ENCODE results near the gene KCNH1. TPM values are rescaled to one million over a fixed set of nuclear protein-coding genes. Genes with fewer than 3 reads are reported as not detected.
A peak's percentile ranks its signal among the peaks of the same experiment; 100 is the strongest.

KCNH1 gene
- total RNA-seq, 3 donors from 2014 or later = 0.81 to 1.7 (median 1.2) TPM

DNA sequence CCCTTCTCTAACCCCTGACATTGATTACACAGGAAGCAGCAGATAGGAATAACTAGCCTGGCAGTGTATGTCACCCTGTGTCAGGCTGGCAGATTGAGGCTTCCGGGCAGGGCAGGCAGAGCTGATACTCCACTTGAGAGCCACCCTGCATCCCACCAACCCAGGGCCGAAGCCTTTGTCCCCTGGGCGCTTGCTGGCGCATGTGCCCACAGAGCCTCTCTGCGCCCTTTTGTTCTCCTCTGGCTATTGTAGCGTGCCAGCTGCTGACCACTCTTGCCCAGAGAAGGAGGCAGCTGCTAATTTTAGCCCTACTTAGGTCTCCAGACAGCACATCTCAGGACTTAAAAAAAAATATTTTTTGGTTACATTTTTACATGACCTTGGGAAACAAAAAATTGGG is 500.3 kb downstream of the KCNH1 start:
- H3K36me3 ChIP-seq (ENCODE audit: low read depth) = no peaks in the 10 kb centered on the region
- no peak for ATAC-seq
- intact Hi-C loops (cut with DNase I, micrococcal nuclease) = no loop called here
- no peak for DNase-seq
- H3K9me3 ChIP-seq = no peaks in the 10 kb centered on the region
- no peaks in the 10 kb centered on the region for H3K4me1 ChIP-seq (ENCODE audit: low read depth)
- H3K4me3 ChIP-seq = no peak overlapping the region
- TF ChIP-seq, protein P1, sequence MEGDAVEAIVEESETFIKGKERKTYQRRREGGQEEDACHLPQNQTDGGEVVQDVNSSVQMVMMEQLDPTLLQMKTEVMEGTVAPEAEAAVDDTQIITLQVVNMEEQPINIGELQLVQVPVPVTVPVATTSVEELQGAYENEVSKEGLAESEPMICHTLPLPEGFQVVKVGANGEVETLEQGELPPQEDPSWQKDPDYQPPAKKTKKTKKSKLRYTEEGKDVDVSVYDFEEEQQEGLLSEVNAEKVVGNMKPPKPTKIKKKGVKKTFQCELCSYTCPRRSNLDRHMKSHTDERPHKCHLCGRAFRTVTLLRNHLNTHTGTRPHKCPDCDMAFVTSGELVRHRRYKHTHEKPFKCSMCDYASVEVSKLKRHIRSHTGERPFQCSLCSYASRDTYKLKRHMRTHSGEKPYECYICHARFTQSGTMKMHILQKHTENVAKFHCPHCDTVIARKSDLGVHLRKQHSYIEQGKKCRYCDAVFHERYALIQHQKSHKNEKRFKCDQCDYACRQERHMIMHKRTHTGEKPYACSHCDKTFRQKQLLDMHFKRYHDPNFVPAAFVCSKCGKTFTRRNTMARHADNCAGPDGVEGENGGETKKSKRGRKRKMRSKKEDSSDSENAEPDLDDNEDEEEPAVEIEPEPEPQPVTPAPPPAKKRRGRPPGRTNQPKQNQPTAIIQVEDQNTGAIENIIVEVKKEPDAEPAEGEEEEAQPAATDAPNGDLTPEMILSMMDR (IDR thresholded peaks at IDR 0.05) = no peak

DNA sequence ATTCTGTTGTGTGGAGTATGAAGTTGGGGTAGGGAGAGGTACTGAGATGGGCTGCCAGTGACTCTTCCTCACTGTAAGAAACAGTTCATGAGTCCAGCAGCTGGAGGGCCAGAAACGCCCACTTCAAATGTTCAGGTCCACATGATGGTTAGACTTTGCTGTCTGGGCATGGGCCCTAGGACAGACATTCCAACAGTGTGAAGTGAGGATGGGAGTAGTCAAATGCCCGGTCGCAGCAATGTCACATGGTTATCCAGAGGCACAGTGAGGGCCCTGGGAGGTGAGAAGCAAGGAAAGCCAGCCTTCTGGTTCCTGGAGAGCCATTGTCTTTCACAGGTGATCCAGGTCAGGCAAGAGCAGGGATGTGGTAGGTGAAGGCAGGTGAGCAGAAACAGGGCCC is 500.8 kb downstream of the KCNH1 start:
- intact Hi-C loops (cut with DNase I, micrococcal nuclease) = no loop called here
- DNase-seq (no peak), ATAC-seq (no peak)
- H3K36me3 ChIP-seq (ENCODE audit: low read depth) = no peaks in the 10 kb centered on the region
- H3K4me3 ChIP-seq = no peak overlapping the region
- TF ChIP-seq, protein P1 (IDR thresholded peaks at IDR 0.05) = no peak
- H3K4me1 ChIP-seq (ENCODE audit: low read depth) = no peaks in the 10 kb centered on the region
- H3K9me3 ChIP-seq = no peaks in the 10 kb centered on the region

DNA sequence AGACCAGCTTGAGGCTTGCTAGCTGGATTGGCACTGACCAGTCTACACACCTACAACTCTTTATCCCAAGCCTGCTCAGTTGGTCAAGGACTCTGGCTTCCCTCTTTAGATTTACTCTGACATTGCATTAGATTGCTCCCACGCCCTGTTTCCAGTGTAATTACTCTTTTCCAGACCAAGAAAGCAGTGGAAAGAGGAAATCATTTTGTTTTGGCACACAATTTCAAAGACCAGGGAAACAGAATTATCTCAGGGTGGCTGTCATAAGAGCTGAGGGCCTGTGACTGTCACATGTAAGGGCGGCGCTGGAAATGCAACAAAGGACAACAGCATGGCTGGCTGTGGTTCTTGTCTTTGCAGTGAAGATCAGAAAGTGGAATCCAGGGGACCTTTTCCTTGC is 502.5 kb downstream of the KCNH1 start:
- Histone ChIP-seq H3K4me3 (no peak overlapping the region), H3K36me3 (ENCODE audit: low read depth) (no peaks in the 10 kb centered on the region), H3K4me1 (ENCODE audit: low read depth) (no peaks in the 10 kb centered on the region), H3K9me3 (no peaks in the 10 kb centered on the region)
- ATAC-seq (peak; percentile 40), DNase-seq (peak in 1 of 3 donors; percentile 6)
- intact Hi-C loops (cut with DNase I, micrococcal nuclease) = no loop called here
- TF ChIP-seq, protein P1 (IDR thresholded peaks at IDR 0.05) = no peak

DNA sequence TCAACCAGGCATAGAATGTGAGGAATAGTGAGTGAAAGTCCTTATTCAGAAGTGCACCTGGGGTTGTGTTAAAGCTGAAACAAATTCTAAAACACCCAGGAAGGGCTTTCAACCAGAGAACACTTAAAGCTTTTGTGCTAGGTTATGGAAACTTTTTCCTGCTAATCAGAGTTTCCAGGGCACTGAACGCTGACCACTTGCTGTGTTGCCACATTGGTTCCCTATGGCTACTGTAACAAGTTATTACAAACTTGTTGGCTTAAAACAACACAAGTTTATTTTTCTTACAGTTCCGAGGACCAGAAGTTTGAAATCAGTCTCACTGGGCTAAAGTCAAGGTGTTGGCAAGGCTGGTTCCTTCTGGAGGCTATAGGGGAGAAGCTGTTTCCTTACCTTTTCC is 504.7 kb downstream of the KCNH1 start:
- TF ChIP-seq, protein P1 (IDR thresholded peaks at IDR 0.05) = no peak
- DNase-seq = no peak
- Histone ChIP-seq H3K4me3 (no peak overlapping the region), H3K4me1 (ENCODE audit: low read depth) (no peaks in the 10 kb centered on the region), H3K9me3 (no peaks in the 10 kb centered on the region), H3K36me3 (ENCODE audit: low read depth) (no peaks in the 10 kb centered on the region)
- ATAC-seq = no peak
- intact Hi-C loops (cut with DNase I, micrococcal nuclease) = no loop called here

DNA sequence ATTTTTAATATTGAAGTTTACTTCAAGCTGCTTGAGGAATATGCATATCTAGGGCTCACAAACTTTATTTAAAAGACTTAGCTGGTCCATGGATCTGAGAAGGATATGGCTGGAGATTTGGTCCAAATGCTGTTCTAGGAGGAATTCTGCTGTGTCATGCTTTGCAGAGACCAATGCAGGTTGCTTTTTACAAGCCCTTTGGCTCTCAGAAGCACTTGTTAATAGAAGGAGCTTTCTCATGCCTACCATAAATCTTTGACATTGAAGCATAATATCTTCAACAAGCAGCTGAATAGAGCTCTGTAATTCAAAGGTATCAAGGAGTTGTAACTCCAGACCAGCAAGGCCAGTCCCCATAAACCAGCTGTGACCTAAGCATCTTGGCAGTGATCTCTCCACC is 506.2 kb downstream of the KCNH1 start:
- Histone ChIP-seq H3K4me3 (no peak overlapping the region), H3K9me3 (no peaks in the 10 kb centered on the region), H3K36me3 (ENCODE audit: low read depth) (no peaks in the 10 kb centered on the region), H3K4me1 (ENCODE audit: low read depth) (no peaks in the 10 kb centered on the region)
- ATAC-seq (no peak), DNase-seq (no peak)
- TF ChIP-seq, protein P1 (IDR thresholded peaks at IDR 0.05) = no peak
- intact Hi-C loops (cut with DNase I, micrococcal nuclease) = no loop called here

Other genes starting within 250 kb of the KCNH1 start
- 10 to 100 TPM; 41.1 to 68.0 (median 60.4) TPM for gene RCOR3, start 125.2 kb upstream of the KCNH1 start, total RNA-seq
- 10 to 100 TPM; 19.4 to 28.5 (median 23.9) TPM for gene TRAF5, start 192.7 kb upstream of the KCNH1 start, total RNA-seq

All from mucosa of descending colon (tissue), 3 donors.